Middle frontal gyrus (tissue), 1 donor: ENCODE measurements around the gene MIEF2.
A peak's percentile ranks its signal among the peaks of the same experiment; 100 is the strongest.

Source experiments
- DNase-seq: peaks from one replicate; pipeline ENCODE4 v3.0.0-alpha.2; 2015; ENCODE audit warnings: low spot score; ENCODE audit errors: extremely low spot score

Gene MIEF2

DNA sequence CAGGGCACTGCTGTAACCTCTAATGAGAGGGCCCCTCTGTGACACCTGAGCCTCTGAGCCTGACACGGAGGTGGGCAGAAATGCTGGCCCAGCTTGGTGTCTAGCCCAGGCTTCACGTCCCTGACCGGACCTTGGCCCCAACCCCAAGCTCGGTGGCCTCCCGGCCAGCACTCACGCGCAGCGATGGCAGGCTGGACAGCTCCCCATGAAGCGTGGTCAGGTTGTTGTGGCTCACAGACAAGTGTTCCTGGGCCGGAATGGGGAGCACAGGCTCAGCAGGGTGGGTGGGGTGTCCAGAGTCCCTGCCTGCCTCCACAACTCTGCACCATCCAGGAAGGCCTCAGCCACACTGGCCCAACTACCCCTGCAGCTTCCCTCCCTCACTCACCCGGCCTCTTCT, 4.1 kb upstream of the MIEF2 start:
- no peak for DNase-seq

DNA sequence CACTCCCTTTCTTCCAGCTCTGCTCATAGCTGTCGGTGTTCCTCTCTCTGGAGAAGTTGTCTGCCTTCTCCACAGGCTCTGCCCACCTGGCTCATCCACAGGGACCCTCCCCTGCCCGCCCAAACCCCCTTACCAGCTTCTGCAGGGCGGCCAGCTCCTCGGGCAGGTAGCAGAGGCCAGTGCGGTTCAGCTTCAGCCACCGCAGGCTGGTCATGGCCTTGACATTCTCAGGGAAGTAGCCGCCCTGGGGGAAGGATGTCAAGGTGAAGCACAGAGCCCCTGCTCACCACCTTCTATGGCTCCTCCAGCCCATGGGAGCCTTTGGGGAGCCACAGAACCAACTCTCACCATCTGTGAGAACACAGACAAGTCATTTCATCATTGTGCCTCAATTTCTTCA, 3.7 kb upstream of the MIEF2 start:
- no peak for DNase-seq

DNA sequence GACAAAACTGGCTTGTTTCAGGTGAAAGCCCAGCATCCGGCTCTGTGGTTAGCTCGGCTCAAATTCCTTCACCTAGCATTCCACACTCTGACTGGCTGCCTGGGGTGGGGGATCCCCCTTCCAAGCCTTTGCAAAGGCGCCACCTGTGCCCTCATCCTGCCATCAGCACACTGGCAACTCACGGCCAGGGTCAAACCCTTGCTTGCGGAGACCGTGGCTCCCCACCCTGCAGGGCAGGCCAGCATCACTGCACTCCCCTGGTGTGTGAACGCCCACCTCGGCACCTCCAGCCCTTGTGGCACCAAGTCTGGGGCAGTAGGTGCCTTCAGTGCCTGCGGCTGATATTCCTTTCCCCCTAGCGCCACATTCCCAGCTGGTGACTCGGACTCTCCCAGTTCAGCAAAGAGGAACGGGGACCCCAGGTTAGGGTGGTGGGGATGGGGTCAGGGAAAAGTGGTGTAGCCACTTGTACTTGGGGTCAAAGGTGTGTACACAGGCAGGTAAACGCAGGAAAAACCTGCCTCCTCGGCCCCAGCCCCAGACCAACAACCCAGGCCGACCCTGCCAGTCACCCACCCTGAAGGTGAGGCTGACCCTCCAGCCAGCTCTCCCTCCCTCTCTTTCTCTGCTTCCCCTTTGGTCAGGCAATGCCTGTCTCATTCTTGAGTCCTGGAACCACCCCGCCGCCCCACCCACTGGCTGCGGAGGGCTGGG, 3.0 kb upstream of the MIEF2 start:
- DNase-seq, result no peak

DNA sequence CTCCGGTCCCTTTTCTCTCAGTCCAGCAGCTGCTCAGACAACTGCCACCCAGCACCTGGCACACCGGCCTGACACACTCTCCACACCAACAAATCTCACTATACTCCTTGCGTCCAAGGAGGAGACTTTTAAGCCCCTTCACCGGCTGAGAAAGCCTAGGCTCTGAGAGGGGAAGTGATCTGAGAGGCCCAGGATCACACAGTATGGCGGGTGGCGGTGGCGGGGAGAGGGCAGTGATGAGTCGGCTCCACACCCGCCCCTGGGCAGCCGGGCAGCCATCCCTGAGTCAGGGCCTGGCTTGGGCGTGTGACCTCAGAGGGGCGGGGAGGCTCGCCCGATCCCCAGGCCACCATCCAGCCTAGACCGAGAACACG, 2.5 kb upstream of the MIEF2 start:
- DNase-seq, result no peak

DNA sequence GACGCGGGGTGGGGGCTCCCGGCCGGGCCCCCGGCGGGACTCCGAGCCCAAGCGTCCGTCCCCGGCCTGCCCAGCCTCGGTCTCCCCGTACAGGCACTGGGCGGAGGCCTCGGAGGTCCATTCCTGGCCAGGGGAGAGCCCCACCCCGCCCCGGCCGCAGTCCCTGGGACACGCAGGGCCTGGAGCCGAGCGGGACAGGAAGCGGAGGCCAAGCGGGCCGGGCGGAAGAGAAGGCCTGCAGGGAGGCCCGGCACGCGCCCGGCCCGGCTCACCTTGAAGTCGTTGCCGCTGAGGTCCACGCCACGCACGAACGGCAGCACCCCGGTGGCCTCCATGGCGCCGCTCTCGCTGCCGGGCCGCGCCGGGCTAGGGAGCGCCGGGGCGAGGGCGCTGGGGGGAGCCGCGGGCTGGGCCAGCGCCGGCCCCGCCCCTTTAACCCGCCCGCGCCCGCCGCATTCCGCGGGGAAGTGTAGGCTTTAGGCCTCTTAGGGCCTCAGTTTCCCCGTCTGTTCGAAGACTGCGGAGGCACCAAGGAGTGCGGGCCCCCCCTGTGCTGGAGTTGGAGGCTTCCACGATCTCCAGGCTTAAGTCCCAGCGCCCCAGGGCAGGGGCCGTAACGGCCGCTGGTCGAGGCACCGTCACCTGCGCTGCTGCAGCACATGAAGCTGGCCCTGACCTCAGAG, 2.0 kb upstream of the MIEF2 start, which contains the start of gene FLII:
FLII (minus strand) TSS at position 383 of the 683 bp plus-strand sequence; CDS start at position 335, 48 bp downstream.
- peak; percentile 29 for DNase-seq

DNA sequence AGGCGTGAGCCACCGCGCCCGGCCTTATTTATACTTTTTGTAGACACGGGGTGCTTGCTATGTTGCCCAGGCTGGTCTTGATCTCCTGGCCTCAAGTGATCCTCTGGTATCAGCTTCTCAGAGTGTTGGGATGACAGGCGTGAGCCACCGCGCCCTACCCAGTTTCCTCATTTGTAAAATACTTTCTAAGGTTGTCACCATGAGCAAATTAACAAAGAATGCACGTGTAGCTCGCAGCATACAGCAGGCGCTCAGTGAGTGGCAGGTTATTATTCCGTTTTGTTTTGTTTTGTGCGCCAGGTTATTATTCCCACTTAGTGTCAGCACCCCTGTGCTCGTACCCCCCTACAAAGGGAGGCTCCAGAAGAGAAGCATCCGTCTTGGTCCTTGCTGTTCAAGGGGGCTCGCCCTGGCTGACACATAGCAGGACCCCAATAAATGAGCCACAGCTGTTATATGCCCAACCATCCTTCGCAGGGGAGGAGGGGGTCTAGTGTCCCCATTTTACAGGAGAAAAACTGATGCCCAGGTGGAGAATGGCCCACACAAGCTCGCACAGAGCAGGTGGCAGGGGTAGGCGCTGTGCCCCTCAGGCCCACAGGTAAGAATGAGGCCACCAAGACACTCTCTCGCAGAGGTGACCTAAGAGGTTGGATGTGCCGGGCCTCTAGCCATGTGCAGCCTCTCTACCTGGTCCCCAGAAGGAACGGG, 686 bp upstream of the MIEF2 start:
- no peak for DNase-seq

DNA sequence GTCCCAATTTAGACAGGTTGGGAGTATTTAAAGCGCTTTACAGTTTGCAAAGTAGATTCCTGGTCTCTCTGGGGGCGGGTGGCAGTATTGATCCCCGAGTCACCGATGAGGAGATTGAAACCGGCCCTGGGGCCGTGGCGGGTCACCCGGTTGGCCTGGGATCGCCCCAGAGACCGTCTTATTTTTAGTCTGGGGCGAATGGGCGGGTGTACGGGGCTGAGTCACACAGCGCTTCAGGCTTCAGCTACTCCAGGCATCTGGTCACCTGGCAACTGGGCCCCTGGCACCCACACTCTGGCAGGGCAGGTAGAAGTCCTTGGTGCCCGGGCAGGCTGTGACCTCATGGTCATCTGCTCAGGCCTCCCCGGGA, 669 bp downstream of the MIEF2 start:
- DNase-seq, result no peak

DNA sequence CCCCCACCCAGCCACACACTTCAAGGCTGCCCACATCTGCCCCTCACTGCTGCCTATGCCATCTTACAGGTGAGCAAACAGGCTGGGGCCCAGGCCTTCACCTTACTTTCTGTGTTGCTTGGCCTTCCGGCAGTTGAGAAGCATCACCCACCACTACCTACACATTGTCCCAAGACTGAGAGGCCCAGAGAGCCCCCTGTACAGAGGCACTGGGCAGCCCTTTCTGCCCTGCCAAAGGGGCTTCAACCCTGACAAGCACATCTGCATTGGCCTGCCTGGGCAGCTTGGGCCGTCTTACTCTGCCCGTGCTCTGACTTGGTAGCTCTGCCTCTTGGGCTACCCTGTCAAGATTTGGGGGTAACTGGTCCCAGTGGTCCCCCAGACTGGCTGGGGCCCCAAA, 1.2 kb downstream of the MIEF2 start:
- no peak for DNase-seq

DNA sequence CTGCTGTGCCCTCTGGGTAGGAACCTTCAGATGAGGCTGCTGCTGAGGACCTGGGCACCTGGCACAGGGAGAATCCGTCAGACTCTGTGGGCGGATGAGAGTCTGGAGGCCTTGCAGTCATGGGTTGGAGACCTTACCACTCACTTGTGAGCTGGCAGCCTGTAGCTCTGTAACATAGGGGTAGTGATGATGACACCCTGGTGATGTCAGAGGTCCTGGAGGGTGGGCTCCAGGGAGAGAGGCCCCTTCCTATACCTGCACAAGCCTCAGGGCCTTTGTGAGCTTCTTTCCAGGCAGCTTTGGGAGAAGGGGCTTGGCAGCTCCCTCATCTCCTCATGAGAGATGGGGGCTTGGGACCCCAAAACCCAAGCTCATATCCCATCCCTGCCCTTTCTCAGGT, 1.6 kb downstream of the MIEF2 start:
- no peak for DNase-seq

DNA sequence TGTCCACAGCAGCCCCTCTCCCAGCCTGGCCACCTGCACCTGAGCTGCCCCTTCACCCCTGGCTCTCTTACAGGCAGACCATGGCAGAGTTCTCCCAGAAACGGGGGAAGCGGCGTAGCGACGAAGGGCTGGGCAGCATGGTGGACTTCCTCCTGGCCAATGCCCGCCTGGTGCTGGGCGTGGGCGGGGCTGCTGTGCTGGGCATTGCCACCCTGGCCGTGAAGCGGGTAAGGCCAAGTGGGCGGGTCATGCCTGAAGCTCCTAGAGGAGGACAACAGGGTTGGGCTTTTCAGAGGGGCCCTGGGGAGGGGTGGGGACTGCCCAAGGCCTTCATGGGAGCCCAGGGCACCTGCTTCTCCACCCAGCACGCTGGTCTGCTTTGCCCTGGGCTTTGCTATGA, 2.2 kb downstream of the MIEF2 start:
- DNase-seq, result no peak

DNA sequence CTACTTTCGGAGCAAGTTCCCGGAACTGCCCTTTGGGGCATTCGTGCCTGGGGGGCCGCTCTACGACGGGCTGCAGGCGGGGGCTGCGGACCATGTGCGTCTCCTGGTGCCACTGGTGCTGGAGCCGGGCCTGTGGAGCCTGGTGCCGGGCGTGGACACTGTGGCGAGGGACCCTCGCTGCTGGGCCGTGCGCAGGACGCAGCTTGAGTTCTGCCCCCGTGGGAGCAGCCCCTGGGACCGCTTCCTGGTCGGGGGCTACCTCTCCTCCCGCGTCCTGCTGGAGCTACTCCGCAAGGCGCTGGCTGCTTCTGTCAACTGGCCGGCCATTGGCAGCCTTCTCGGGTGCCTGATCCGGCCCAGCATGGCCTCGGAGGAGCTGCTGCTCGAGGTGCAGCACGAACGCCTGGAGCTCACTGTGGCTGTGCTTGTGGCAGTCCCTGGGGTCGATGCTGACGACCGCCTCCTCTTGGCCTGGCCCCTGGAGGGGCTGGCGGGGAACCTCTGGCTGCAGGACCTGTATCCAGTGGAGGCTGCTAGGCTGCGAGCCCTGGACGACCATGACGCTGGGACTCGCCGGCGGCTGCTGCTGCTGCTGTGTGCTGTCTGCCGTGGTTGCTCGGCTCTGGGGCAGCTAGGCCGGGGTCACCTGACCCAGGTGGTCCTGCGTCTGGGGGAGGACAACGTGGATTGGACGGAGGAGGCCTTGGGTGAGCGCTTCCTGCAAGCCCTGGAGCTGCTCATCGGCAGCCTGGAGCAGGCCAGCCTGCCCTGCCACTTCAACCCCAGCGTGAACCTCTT, 3.6 kb downstream of the MIEF2 start:
- DNase-seq, result no peak

DNA sequence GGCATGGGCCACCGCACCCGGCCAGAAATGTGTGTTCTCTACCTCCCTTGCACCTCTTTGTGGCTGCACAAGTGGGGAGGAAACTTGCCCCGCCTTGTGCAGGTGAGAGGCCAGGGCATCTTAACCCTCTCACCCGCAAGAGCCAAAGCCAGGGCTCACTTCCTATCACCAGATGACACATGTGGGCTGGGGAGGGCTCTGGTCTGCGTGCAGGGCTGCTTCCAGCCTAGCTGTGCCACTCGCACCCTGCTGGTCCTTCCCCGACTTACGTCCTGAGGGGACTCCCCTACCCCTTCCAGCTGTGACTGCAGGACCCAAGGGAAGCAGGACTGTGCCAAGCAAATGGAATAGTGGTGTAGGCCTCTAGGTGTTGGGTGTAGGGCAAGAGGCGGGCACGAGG, 6.9 kb downstream of the MIEF2 start:
- no peak for DNase-seq

DNA sequence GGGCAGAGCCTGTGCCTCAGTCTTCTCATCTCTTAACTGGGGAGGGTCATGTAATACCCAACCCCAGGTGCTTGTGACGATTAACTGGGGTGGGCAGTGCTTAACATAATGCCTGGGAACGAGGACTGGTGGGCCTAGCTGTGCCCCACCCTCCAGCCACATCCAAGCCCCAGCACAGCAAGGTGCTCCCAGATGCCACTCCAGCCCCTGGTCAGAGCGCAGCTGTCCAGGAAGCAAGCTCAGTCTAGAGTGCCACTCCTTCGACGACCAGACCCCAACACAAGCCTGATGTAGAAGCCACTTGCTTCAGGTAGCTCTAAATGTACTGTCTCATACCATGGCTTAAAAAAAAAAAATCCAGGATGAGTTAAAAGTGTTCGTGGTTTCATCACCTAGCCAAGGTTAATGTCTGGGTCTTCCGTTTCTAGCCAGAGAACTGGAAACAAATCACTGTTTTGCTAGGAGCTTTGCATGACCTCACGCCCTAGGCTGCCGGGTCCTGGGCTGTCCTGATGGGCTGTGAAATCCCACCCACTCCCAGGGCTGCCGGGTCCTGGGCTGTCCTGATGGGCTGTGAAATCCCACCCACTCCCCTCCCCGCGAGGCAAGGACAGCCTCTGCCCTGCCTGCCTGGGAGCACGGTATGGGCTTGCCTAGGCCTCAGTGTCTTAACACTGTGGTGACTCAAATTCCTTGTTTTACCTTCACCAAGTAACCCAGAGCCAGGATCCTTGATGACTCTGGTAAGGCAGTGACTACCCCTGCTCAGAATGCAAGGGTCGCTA, 7.7 kb downstream of the MIEF2 start:
- DNase-seq, result no peak

DNA sequence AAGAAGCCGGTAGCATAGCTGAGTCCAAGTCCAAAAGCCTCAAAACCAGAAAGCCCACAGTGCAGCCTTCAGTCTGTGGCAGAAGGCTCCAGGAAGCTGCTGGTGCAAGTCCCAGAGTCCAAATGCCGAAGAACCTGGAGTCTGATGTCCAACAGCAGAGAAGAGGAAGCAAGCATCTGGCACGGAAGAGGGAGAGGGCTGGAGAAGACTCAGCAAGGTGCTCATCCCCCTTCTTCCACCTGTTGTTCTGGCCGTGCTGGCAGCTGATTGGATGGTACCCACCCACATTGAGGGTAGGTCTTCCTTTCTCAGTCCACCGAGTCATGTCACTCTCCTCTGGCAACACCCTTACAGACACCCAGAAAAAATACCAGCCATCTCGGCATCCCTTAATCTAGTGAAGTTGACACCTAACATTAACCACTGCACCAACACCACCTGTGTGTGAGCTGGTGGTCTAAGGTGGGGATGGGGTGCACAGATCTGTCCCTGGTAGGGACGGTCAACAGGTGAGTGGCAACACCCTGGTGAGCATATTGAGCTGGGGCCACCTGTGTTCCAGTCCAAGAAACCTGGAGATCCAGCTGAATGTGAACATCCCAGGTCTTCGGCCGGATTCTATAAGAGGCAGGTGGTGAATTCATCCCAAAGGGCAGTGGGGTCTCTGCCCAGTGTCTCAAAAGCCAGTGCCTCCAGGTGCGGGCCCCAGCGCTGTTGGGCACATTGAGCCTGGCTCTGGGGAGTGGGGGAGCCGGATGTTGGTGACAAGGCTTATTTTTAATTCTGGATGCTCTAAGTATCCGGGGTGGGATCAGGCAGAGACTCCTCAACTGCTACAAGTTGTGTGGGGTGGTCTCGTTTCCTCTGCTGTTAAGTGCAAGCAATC, 9.8 kb downstream of the MIEF2 start:
- DNase-seq, result no peak

DNA sequence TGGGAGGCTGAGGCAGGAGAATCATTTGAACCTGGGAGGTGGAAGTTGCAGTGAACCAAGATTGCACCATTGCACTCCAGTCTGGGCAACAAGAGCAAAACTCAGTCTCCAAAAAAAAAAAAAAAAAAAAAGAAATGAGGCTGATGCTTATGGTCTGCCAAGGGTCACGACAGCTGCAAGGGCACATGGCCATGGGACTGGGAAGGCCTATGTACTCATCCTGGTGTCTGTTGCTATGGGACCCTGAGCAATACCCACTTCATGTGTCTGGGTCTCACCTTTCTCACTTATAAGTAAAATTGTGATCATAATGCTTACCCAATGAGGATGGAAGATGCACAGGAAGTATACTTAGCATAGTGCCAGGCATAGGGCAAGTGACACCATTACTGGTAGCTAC, 16.6 kb downstream of the MIEF2 start:
- no peak for DNase-seq

DNA sequence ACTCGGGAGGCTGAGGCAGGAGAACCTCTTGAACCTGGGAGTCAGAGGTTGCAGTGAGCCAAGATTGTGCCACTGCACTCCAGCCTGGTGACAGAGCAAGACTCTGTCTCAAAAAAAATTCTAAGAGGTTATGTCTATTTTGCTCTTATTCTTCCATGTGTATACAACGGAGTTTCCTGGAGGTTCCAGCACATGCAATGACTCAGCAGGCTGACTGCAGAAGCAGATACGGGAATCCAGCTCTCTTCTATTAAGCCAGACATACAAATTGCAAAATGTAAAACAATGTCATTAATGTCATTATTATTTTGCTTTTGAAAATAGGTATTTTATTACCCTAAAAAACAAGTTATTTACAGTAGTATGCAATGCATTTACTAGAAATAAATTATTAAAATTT, 18.4 kb downstream of the MIEF2 start:
- DNase-seq, result no peak

DNA sequence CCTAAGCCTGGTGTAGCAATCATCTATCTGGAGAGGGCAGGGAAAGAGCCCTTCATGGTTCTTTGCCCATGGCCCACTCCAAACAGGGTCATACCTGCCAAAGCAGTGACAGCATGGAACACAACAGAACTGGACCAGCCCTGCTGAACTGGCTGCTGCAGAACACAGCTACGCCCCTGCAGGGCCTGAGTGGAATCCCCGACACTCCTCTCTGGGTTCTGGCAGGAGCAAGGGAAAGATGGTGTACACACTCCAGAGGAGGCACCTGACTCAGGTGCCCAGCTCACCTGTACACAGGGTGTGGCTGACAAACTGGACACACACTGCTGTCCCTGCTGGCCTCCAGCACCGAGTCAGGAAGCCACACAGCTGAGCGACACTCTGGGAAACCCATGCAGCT, 19.8 kb downstream of the MIEF2 start:
- DNase-seq, result no peak

DNA sequence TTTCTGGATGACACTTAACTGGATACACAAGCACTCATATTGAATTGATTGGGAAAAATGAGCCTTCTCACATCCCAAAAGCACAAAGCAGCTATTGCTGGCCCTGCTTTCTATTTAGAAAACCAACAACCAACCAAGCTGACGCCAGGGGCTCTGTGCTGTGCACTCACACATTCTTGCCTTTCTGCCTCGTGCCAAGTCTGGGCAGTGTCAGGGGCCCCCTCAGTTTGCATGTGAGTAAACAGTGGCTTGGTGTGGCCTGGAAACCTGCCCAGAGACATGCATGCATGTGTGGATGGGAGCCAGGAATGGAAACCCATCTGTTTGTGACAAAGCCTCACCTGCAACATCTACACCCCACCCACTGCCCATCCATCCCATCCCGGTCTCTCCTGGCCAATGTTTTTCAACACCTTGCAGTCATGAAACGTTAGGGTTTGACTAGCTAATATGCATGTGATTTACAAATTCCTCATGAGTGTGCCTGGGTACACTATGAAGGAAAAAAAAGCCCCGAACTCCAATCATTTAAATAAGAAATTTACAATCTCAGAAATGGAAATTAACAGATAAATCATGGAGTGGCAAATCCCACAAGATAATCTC, 20.4 kb downstream of the MIEF2 start:
- no peak for DNase-seq

DNA sequence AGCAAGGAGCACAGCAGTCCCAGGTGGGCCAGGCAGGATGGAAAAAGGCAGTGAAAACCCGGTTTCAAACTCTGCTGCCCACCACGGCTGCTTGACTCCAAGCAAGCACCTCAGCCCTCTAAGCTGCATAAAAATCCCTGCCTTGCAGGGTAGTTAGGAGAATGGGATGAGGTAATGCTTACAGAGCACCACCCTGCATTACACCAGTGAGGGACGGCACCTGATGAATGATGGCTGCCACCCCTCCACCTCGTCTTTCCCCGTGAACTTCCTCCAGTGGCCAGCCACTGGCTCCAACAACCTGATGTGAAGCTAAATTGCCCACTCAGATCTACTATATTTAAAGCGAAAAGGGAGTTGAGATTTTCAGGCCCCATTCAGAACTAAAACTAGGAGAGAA, 21.3 kb downstream of the MIEF2 start:
- no peak for DNase-seq

DNA sequence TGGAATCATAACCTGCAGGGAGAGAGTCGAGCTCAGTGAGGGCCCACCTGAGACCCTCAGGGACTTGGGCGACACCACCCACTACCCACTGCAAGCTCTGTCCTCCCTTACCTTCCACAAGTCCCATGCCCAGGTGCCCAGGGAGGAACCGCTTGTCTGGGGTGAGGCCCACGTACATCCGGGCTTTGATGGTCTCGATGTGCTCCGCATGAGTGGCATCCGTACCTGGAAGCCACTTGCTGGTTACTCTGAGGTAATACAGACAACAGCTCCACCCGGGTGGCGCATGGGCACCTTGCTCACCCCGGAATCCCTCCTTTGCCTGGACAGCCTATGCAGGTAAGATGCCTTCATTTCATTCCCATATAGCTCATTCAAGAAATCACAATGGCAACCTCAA, 24.8 kb downstream of the MIEF2 start:
- no peak for DNase-seq
